Gastroesophageal sphincter (tissue), 4 donors: Measurements from ENCODE around the gene GAS5. TPM values are rescaled to one million over a fixed set of nuclear protein-coding genes. Genes with fewer than 3 reads are reported as not detected.

Source experiments
- ATAC-seq: fragments of 150-250 bp; one replicate; pipeline ENCODE4 v1.9.1; 2016; ENCODE audit warnings: mild to moderate bottlenecking, moderate library complexity
- H3K27ac ChIP-seq, 4 donors: fragments of 200-600 bp; sonication (generic) in 3 of 4; 1 replicate in 3 of 4; 2 replicates in 1 of 4; pipeline ENCODE4 v1.5.1; 2016 to 2019
- H3K27me3 ChIP-seq: fragments of 200-600 bp; sonication (generic); one replicate; pipeline ENCODE4 v1.5.1; 2019
- H3K36me3 ChIP-seq, 2 donors: fragments of 200-600 bp; sonication (generic); one replicate each; pipeline ENCODE4 v1.5.1; 2019; ENCODE audit warnings: control low read depth in 1 of 2
- H3K4me1 ChIP-seq, 3 donors: fragments of 200-600 bp; sonication (generic); 1 replicate in 2 of 3; 2 replicates in 1 of 3; pipeline ENCODE4 v1.5.1; 2016 to 2019; ENCODE audit warnings: control low read depth in 2 of 3
- H3K4me3 ChIP-seq, 2 donors: fragments of 200-600 bp; sonication (generic); one replicate each; pipeline ENCODE4 v1.5.1; 2019; ENCODE audit warnings: mild to moderate bottlenecking in 1 of 2, moderate library complexity in 1 of 2
- H3K9me3 ChIP-seq, 3 donors: fragments of 200-600 bp; sonication (generic); one replicate each; pipeline ENCODE4 v1.5.1; 2017 to 2019; ENCODE audit warnings: control low read depth in 2 of 3
- EP300 ChIP-seq: sonication (generic); formaldehyde crosslinking; IDR thresholded peaks from one replicate; pipeline ENCODE4 v1.6.1; 2017; ENCODE audit warnings: antibody characterized with exemption, mild to moderate bottlenecking
- POLR2A ChIP-seq, 2 donors: fragments of 450-650 bp; IDR thresholded peaks; one replicate each; pipeline ENCODE4 v1.6.1; 2017; ENCODE audit warnings: antibody characterized with exemption in 2 of 2, mild to moderate bottlenecking in 2 of 2, moderate library complexity in 1 of 2
- POLR2AphosphoS5 ChIP-seq: sonication (generic); formaldehyde crosslinking; IDR thresholded peaks from one replicate; pipeline ENCODE4 v1.6.1; 2017; ENCODE audit warnings: antibody characterized with exemption
- WGBS, 2 donors: methylation state at CpG; one replicate each; pipeline ENCODE4 v1.1.5; 2018; ENCODE audit warnings: low coverage in 1 of 2; 5-methylcytosine and 5-hydroxymethylcytosine counted together
- total RNA-seq, 4 donors: library from RNA; depleted of rRNA; stranded (reverse); fragments of >200 nt; gene quantifications; one replicate each; pipeline ENCODE4 v1.1.0, GENCODE V29; 2016
- TF ChIP-seq, protein P1 (sequence below), 4 experiments: fragments of 200-600 bp in 2 of 4; fragments of 450-650 bp in 2 of 4; sonication (generic) in 1 of 4; IDR thresholded peaks; one replicate each; pipeline ENCODE4 v1.5.1; 2017 to 2019; ENCODE audit warnings: antibody characterized with exemption in 4 of 4, mild to moderate bottlenecking in 2 of 4, moderate library complexity in 2 of 4

GAS5 gene
- total RNA-seq, 4 donors from 2014 or later: 104 to 330 (median 210) TPM

DNA sequence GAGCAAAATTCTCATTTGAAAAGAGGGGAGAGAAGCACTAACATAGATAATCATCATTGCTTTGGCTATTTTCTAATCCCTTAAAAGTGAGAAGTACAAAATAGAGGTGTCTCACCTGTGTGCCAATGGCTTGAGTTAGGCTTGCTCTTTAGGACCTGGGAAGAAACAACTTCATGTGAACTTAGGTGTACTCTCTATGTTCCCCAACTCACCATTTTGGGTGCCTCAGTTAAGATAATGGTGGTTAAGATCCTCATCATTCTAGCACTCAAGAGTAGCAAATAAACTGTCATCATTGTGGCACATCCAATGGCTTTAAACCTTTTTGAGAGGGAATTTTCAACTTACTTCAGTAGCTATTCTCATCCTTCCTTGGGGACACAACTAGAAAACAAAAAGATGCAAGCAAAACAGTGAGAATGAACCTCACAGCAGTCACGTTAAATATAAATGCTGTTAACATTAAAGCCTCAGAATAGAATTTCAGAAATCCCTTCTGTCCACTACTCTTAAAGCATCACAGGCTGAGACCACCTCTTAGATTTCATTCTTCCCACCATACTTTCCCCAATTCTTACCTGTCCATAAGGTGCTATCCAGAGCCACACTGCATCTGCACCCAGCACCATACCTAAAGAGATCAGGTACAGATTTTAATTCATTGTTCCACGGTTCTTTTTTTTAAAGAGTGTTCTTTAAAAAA, 1.2 kb downstream of the GAS5 start:
- 18% methylated on average over 2 of the region's 2 CpGs for WGBS, 2 donors

DNA sequence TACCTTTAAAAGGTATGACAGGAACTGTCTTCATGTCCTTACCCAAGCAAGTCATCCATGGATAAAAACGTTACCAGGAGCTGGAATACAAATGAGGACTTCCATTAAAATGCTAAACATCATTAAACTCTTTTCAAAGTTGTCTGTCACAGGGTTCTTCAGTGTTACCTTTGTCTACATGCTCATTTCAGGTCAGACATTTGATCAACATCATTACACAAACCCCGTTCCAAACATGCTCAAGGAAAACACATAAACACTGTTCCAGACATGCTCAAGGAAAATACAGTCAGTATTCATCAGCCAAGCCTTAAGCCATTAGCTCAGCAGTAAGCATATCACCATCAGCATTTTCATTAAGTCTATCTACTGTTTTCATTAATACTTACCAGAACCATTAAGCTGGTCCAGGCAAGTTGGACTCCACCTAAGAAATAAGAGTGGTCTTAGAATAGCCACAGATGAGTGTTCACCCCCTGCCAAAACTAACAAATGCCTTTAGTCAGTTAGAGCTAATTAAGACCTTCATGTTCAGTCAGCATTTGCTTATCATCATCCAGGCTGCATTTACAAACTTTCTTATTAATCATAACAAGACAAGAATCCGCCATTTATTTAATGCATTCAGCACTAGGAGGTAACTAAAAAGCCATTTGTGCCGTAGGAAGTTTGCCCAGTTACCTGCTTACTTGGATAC, 2.2 kb downstream of the GAS5 start:
- Histone ChIP-seq H3K9me3 (no peaks in the 10 kb centered on the region), H3K4me3 (peak overlapping the region in 1 of 2 donors; percentile 74), H3K4me1 (peaks cover 0 to 47% (median 7%) of the 10 kb centered on the region in 3 donors), H3K36me3 (peaks cover 0 to 61% of the 10 kb centered on the region in 2 donors), H3K27me3 (no peaks in the 10 kb centered on the region), H3K27ac (peak overlapping the region in 3 of 4 donors; percentile 12 to 97 (median 93))
- WGBS, 2 donors: 29 to 32% methylated on average over 4 of the region's 4 CpGs
- no peak for ATAC-seq
- no peak for TF ChIP-seq POLR2A (IDR thresholded peaks at IDR 0.05)
- no peak for TF ChIP-seq POLR2AphosphoS5
- no peak for TF ChIP-seq EP300
- TF ChIP-seq, protein P1, sequence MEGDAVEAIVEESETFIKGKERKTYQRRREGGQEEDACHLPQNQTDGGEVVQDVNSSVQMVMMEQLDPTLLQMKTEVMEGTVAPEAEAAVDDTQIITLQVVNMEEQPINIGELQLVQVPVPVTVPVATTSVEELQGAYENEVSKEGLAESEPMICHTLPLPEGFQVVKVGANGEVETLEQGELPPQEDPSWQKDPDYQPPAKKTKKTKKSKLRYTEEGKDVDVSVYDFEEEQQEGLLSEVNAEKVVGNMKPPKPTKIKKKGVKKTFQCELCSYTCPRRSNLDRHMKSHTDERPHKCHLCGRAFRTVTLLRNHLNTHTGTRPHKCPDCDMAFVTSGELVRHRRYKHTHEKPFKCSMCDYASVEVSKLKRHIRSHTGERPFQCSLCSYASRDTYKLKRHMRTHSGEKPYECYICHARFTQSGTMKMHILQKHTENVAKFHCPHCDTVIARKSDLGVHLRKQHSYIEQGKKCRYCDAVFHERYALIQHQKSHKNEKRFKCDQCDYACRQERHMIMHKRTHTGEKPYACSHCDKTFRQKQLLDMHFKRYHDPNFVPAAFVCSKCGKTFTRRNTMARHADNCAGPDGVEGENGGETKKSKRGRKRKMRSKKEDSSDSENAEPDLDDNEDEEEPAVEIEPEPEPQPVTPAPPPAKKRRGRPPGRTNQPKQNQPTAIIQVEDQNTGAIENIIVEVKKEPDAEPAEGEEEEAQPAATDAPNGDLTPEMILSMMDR (IDR thresholded peaks at IDR 0.05): no peak

More for the DNA sequence above, 1.2 kb downstream of the GAS5 start:
- H3K4me3 ChIP-seq: peak overlapping the region; percentile 74 to 89
- no peaks in the 10 kb centered on the region for H3K9me3 ChIP-seq
- H3K27ac ChIP-seq: peak overlapping the region; percentile 71 to 97 (median 92)
- H3K4me1 ChIP-seq: peaks cover 0 to 56% (median 7%) of the 10 kb centered on the region in 3 donors
- TF ChIP-seq POLR2AphosphoS5 (no peak), POLR2A (IDR thresholded peaks at IDR 0.05) (no peak), EP300 (no peak)
- TF ChIP-seq, protein P1 (IDR thresholded peaks at IDR 0.05): no peak
- peaks cover 0 to 60% of the 10 kb centered on the region in 2 donors for H3K36me3 ChIP-seq
- no peaks in the 10 kb centered on the region for H3K27me3 ChIP-seq
- ATAC-seq: no peak

DNA sequence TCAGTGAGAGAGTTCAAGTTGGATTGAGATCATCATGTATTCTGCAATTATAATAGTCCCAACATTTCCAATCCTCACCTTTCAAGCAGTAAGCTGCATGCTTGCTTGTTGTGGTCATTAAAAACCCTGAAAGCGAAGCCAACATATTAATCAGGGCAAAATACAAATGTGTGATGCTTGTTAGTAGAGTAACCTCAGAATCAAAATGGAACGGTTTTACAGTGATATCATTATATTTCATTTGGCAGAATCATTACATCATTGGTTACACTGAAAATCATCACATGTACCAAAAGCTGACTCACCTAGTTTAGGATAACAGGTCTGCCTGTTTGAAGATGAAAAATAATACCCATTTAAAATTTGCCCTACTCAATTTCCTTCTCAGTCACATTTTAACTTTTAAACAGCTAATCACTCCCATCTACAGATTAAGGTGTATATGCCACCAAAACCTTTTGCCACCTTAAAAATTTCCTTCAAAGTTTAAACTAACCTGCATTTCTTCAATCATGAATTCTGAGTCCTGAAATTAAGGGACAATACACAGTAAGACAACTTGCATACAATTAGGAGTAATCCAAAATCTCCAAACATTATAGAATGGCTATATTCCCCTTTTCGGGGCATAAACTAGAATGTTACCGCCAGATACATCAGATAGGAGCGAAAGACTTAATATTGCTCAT, 3.5 kb downstream of the GAS5 start:
- Histone ChIP-seq H3K27ac (no peak overlapping the region), H3K27me3 (no peaks in the 10 kb centered on the region), H3K9me3 (no peaks in the 10 kb centered on the region), H3K36me3 (peaks cover 0 to 71% of the 10 kb centered on the region in 2 donors), H3K4me1 (peaks cover 0 to 41% (median 7%) of the 10 kb centered on the region in 3 donors), H3K4me3 (no peak overlapping the region)
- 72 to 78% methylated on average over 5 of the region's 5 CpGs for WGBS, 2 donors
- no peak for ATAC-seq
- TF ChIP-seq, protein P1 (IDR thresholded peaks at IDR 0.05): no peak
- TF ChIP-seq POLR2AphosphoS5 (no peak), POLR2A (IDR thresholded peaks at IDR 0.05) (no peak), EP300 (no peak)

DNA sequence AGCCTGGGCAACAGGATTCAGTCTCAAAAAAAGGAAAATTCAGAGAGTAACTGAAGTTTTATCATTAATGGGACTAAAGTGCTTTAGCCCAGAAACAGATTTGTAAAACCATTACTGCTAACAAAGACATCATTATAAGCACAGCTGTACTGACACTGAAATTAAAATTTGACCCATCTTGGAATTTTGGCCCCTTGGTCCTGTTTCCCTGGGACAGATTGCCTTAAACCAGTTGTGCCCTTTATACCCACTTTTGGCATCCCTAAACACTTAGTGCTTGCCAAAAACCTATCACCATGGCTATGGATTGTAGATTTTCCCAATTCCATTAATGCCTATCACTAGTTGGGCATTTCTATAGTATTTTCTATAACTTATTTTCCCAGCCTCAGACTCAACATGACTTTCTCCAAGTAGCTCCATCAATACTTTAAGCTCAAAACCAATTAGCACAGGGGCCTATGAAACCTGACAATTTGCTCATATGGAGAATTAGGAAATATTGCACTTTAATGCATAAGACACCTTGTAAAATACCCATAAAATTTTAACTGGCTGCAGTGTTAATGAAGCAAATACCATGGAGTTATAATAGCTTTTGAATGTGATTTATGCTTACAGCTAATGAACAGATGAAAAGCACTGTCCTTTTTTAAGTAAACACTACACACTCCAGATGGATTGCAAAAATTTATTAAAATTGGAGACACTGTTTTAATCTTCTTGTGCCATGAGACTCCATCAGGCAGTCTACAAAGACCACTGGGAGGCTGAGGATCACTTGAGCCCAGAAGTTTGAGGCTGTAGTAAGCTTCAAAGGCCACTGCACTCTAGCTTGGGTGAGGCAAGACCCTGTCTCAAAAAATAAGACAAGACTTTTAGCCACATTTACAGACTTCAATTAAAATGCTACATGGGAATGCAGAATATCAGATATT, 4.3 kb downstream of the GAS5 start:
- H3K27me3 ChIP-seq: no peaks in the 10 kb centered on the region
- H3K4me3 ChIP-seq: no peak overlapping the region
- no peaks in the 10 kb centered on the region for H3K9me3 ChIP-seq
- no peak overlapping the region for H3K27ac ChIP-seq
- ATAC-seq: no peak
- peaks cover 0 to 80% of the 10 kb centered on the region in 2 donors for H3K36me3 ChIP-seq
- peaks cover 0 to 33% (median 7%) of the 10 kb centered on the region in 3 donors for H3K4me1 ChIP-seq
- TF ChIP-seq EP300: no peak
- TF ChIP-seq, protein P1 (IDR thresholded peaks at IDR 0.05): no peak
- TF ChIP-seq POLR2A (IDR thresholded peaks at IDR 0.05): no peak
